ENCODE data around the gene ADORA2A. TPM values are rescaled to one million over a fixed set of nuclear protein-coding genes. Genes with fewer than 3 reads are reported as not detected.

Gene ADORA2A
- total and polyA plus RNA-seq, 2 experiments from 2014 or later: 0.54 to 0.64 TPM

DNA sequence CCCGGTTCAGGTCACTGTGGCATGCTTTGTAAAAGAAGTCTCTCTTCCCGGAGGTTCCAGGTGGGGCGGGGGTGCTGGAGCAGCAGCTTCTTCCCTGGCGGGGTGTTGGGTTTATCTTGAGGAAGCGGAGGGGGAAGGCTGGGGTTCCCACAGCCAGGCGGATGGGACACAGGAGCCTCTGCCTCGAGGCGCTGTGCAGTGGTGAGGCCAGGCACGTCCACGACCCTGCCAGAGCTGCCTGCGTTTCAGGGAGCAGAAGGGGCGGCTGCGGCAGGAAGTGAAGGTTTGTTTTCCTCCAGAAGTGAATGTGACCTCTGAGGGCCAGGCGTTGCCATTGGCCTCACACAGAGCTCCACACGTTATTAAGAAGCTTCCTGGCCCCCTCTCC is 20.1 kb upstream of the ADORA2A start:
- peaks cover 10% of the 10 kb centered on the region; the same call in 1 of the 2 replicates for H3F3A ChIP-seq (ENCODE audit: insufficient read depth)
- peaks cover 13% of the 10 kb centered on the region for H3K4me1 ChIP-seq (ENCODE audit: insufficient read depth)
- no peaks in the 10 kb centered on the region for H3K9me2 ChIP-seq (ENCODE audit: insufficient read depth)
- H3K9ac ChIP-seq: no peak overlapping the region
- no peak for DNase-seq
- TF ChIP-seq EZH2phosphoT487 (IDR thresholded peaks at IDR 0.05; ENCODE audit: insufficient read depth, low read depth) (no peak), EZH2 (IDR thresholded peaks at IDR 0.05; ENCODE audit: insufficient read depth, poor library complexity, severe bottlenecking) (no peak)
- WGBS, 2 experiments (ENCODE audit: low coverage in 1 of 2, low lambda C conversion rate in 2 of 2, missing lambda C conversion rate in 2 of 2): 89 to 96% methylated on average over 15 of the region's 15 CpGs
- H3K9me3 ChIP-seq (ENCODE audit: low read depth): no peaks in the 10 kb centered on the region
- no peak overlapping the region for H3K4me3 ChIP-seq
- H3K79me2 ChIP-seq (ENCODE audit: insufficient read depth): peaks cover 12% of the 10 kb centered on the region; the same call in 1 of the 2 replicates
- no peak overlapping the region for H3K4me2 ChIP-seq (ENCODE audit: unreplicated experiment)
- no peaks in the 10 kb centered on the region for H3K27me3 ChIP-seq (replicated peaks; ENCODE audit: insufficient read depth)
- no peak overlapping the region for H2AFZ ChIP-seq
- H3K27ac ChIP-seq: no peak overlapping the region
- no peaks in the 10 kb centered on the region for H3K36me3 ChIP-seq (ENCODE audit: low read depth)
- H4K20me1 ChIP-seq (ENCODE audit: insufficient read depth): no peaks in the 10 kb centered on the region
- in situ Hi-C loops (cut with MboI): no loop called here

- Histone ChIP-seq H4K20me1 (ENCODE audit: insufficient read depth) (no peaks in the 10 kb centered on the region), H3K4me3 (no peak overlapping the region), H3K79me2 (ENCODE audit: insufficient read depth) (peaks cover 12% of the 10 kb centered on the region; the same call in 1 of the 2 replicates), H2AFZ (no peak overlapping the region), H3K27ac (no peak overlapping the region), H3K4me1 (ENCODE audit: insufficient read depth) (peaks cover 7% of the 10 kb centered on the region), H3K4me2 (ENCODE audit: unreplicated experiment) (no peak overlapping the region), H3F3A (ENCODE audit: insufficient read depth) (peaks cover 7% of the 10 kb centered on the region; the same call in 1 of the 2 replicates), H3K9me2 (ENCODE audit: insufficient read depth) (no peaks in the 10 kb centered on the region), H3K9me3 (ENCODE audit: low read depth) (no peaks in the 10 kb centered on the region), H3K9ac (no peak overlapping the region), H3K36me3 (ENCODE audit: low read depth) (no peaks in the 10 kb centered on the region), H3K27me3 (replicated peaks; ENCODE audit: insufficient read depth) (no peaks in the 10 kb centered on the region)
- WGBS, 2 experiments (ENCODE audit: low coverage in 1 of 2, low lambda C conversion rate in 2 of 2, missing lambda C conversion rate in 2 of 2): 95 to 99% methylated on average over 4 of the region's 4 CpGs
- no peak for TF ChIP-seq EZH2 (IDR thresholded peaks at IDR 0.05; ENCODE audit: insufficient read depth, poor library complexity, severe bottlenecking)
- TF ChIP-seq EZH2phosphoT487 (IDR thresholded peaks at IDR 0.05; ENCODE audit: insufficient read depth, low read depth): no peak
- in situ Hi-C loops (cut with MboI): no loop called here
- DNase-seq: no peak
Observed at GRCh38 chr22:24407884-24408283, 19.5 kb upstream of the ADORA2A start.

DNA sequence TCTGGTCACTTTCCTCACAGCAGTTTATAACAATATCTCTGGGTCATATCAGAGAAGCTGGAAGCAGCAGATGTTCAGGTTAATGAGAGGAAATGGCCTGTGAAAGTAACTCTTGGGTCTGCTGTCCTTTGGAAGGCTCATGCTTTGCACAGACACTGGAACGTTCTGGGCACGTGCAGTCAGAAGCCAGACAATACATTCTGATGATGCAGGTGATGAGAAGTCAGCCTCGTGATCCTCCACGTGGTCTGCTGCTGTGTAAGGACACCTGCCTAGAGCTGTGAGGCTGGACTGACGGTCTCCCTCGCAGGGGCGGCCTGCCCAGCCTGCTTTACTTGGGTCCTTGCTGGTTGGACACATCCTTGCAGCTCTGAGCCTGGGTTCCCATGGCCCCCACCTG is 18.8 kb upstream of the ADORA2A start:
- Histone ChIP-seq H3F3A (ENCODE audit: insufficient read depth) (peaks cover under 1% of the 10 kb centered on the region; the same call in 1 of the 2 replicates), H4K20me1 (ENCODE audit: insufficient read depth) (no peaks in the 10 kb centered on the region), H3K9ac (no peak overlapping the region), H3K36me3 (ENCODE audit: low read depth) (no peaks in the 10 kb centered on the region; the same call in 1 of the 2 replicates), H3K9me2 (ENCODE audit: insufficient read depth) (no peaks in the 10 kb centered on the region), H2AFZ (no peak overlapping the region), H3K27me3 (replicated peaks; ENCODE audit: insufficient read depth) (no peaks in the 10 kb centered on the region), H3K4me1 (ENCODE audit: insufficient read depth) (no peaks in the 10 kb centered on the region), H3K4me3 (no peak overlapping the region), H3K4me2 (ENCODE audit: unreplicated experiment) (no peak overlapping the region), H3K27ac (no peak overlapping the region), H3K9me3 (ENCODE audit: low read depth) (no peaks in the 10 kb centered on the region), H3K79me2 (ENCODE audit: insufficient read depth) (peaks cover 12% of the 10 kb centered on the region; the same call in 1 of the 2 replicates)
- in situ Hi-C loops (cut with MboI): no loop called here
- WGBS, 2 experiments (ENCODE audit: low coverage in 1 of 2, low lambda C conversion rate in 2 of 2, missing lambda C conversion rate in 2 of 2): 62 to 72% methylated on average over 7 of the region's 7 CpGs
- TF ChIP-seq EZH2 (IDR thresholded peaks at IDR 0.05; ENCODE audit: insufficient read depth, poor library complexity, severe bottlenecking) (no peak), EZH2phosphoT487 (IDR thresholded peaks at IDR 0.05; ENCODE audit: insufficient read depth, low read depth) (no peak)
- DNase-seq: no peak

GRCh38 chr22:24409707-24410106 is 17.7 kb upstream of the ADORA2A start:
- H3K79me2 ChIP-seq (ENCODE audit: insufficient read depth): peaks cover 10% of the 10 kb centered on the region; the same call in 1 of the 2 replicates
- no peak overlapping the region for H3K27ac ChIP-seq
- no peaks in the 10 kb centered on the region for H3F3A ChIP-seq (ENCODE audit: insufficient read depth)
- 89 to 92% methylated on average over 9 of the region's 9 CpGs for WGBS, 2 experiments (ENCODE audit: low coverage in 1 of 2, low lambda C conversion rate in 2 of 2, missing lambda C conversion rate in 2 of 2)
- no peak overlapping the region for H3K4me3 ChIP-seq
- no peaks in the 10 kb centered on the region for H3K9me3 ChIP-seq (ENCODE audit: low read depth)
- H3K36me3 ChIP-seq (ENCODE audit: low read depth): no peaks in the 10 kb centered on the region; the same call in 1 of the 2 replicates
- in situ Hi-C loops (cut with MboI): loop anchor here (10.0 kb wide), 1 partner anchor 95 kb away; no protein-coding TSS in a partner anchor
- no peak for TF ChIP-seq EZH2phosphoT487 (IDR thresholded peaks at IDR 0.05; ENCODE audit: insufficient read depth, low read depth)
- TF ChIP-seq EZH2 (IDR thresholded peaks at IDR 0.05; ENCODE audit: insufficient read depth, poor library complexity, severe bottlenecking): no peak
- no peak overlapping the region for H2AFZ ChIP-seq
- no peak overlapping the region for H3K9ac ChIP-seq
- H4K20me1 ChIP-seq (ENCODE audit: insufficient read depth): no peaks in the 10 kb centered on the region
- H3K27me3 ChIP-seq (replicated peaks; ENCODE audit: insufficient read depth): no peaks in the 10 kb centered on the region
- DNase-seq: no peak
- H3K9me2 ChIP-seq (ENCODE audit: insufficient read depth): no peaks in the 10 kb centered on the region
- H3K4me1 ChIP-seq (ENCODE audit: insufficient read depth): no peaks in the 10 kb centered on the region
- H3K4me2 ChIP-seq (ENCODE audit: unreplicated experiment): no peak overlapping the region
